ENCODE data around the gene CCDC150.
"Not testable (repeated sequence)": the region's sequence is repeated elsewhere in the genome, so short reads cannot be mapped to it uniquely, and the experiment has no call there.

Gene CCDC150

DNA sequence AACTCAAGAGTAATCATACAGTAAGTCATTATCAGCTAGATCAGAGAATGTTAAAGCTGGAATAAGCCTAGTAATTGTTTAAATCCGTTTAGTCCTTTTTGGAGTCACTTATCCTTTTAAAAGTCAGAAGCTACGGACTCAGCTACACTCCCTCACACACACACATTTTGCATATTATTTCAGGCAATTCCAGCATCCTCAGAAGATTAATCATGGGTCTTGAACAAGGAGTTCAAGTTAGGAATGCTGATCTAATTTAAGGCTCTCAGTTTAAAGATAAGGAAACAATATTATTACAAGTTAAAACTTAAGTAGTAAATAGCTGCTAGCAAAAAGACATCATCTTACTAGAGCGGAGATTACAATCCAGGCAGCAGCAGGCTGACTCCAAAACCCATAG lies 85.7 kb downstream of the CCDC150 start:
- TF ChIP-seq EZH2phosphoT487 (IDR thresholded peaks at IDR 0.05; ENCODE audit: borderline replicate concordance, low read length), result no peak
- TF ChIP-seq, protein P1, sequence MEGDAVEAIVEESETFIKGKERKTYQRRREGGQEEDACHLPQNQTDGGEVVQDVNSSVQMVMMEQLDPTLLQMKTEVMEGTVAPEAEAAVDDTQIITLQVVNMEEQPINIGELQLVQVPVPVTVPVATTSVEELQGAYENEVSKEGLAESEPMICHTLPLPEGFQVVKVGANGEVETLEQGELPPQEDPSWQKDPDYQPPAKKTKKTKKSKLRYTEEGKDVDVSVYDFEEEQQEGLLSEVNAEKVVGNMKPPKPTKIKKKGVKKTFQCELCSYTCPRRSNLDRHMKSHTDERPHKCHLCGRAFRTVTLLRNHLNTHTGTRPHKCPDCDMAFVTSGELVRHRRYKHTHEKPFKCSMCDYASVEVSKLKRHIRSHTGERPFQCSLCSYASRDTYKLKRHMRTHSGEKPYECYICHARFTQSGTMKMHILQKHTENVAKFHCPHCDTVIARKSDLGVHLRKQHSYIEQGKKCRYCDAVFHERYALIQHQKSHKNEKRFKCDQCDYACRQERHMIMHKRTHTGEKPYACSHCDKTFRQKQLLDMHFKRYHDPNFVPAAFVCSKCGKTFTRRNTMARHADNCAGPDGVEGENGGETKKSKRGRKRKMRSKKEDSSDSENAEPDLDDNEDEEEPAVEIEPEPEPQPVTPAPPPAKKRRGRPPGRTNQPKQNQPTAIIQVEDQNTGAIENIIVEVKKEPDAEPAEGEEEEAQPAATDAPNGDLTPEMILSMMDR (IDR thresholded peaks at IDR 0.05; ENCODE audit: low read depth, low read length, poor library complexity, severe bottlenecking), result no peak
- no peaks in the 10 kb centered on the region for H4K20me1 ChIP-seq (ENCODE audit: control insufficient read depth, insufficient read depth, low read depth, low read length)

DNA sequence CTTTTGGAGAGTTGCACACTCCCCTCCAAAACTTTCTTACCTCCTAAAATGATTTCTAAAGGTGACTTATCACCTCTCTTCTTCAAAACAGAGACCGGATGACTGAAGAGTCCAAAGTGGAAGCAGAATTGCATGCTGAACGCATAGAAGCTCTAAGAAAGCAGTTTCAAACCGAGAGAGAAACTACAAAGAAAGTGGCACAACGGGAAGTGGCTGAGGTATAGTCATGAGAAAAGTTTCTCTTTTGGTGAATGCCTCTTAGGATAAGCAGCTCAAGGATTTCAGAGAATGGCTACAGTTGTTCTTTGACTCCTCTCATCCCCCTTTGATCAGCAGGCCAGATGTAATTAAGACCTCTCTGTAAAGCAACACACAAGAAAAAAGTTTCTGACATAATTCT lies 86.4 kb downstream of the CCDC150 start:
- Histone ChIP-seq H3K36me3 (ENCODE audit: control insufficient read depth, low read length) (peaks cover 67% of the 10 kb centered on the region), H3K4me2 (ENCODE audit: low read length) (no peak overlapping the region), H3F3A (ENCODE audit: control insufficient read depth, insufficient read depth) (no peaks in the 10 kb centered on the region), H3K4me1 (ENCODE audit: control insufficient read depth, low read length) (no peaks in the 10 kb centered on the region), H3K27me3 (ENCODE audit: control insufficient read depth, low read length) (no peaks in the 10 kb centered on the region), H3K4me3 (ENCODE audit: low read length) (no peak overlapping the region), H3K9me3 (ENCODE audit: control insufficient read depth, insufficient read depth, low read length) (no peaks in the 10 kb centered on the region), H4K20me1 (ENCODE audit: control insufficient read depth, insufficient read depth, low read depth, low read length) (no peaks in the 10 kb centered on the region), H3K27ac (ENCODE audit: low read depth, low read length) (no peak overlapping the region), H3K9me2 (replicated peaks; ENCODE audit: control insufficient read depth, low read length) (no peaks in the 10 kb centered on the region), H3K79me2 (ENCODE audit: control insufficient read depth, low read length) (no peaks in the 10 kb centered on the region)
- no peak for TF ChIP-seq EZH2phosphoT487 (IDR thresholded peaks at IDR 0.05; ENCODE audit: borderline replicate concordance, low read length)
- TF ChIP-seq, protein P1 (IDR thresholded peaks at IDR 0.05; ENCODE audit: low read depth, low read length, poor library complexity, severe bottlenecking), result no peak

More for the DNA sequence above, 85.7 kb downstream of the CCDC150 start:
- Histone ChIP-seq H3K9me2 (replicated peaks; ENCODE audit: control insufficient read depth, low read length) (no peaks in the 10 kb centered on the region), H3K27me3 (ENCODE audit: control insufficient read depth, low read length) (no peaks in the 10 kb centered on the region), H3K4me1 (ENCODE audit: control insufficient read depth, low read length) (no peaks in the 10 kb centered on the region), H3K9me3 (ENCODE audit: control insufficient read depth, insufficient read depth, low read length) (no peaks in the 10 kb centered on the region), H3K36me3 (ENCODE audit: control insufficient read depth, low read length) (peaks cover 66% of the 10 kb centered on the region), H3K4me3 (ENCODE audit: low read length) (no peak overlapping the region), H3K79me2 (ENCODE audit: control insufficient read depth, low read length) (no peaks in the 10 kb centered on the region), H3K27ac (ENCODE audit: low read depth, low read length) (no peak overlapping the region), H3K4me2 (ENCODE audit: low read length) (no peak overlapping the region), H3F3A (ENCODE audit: control insufficient read depth, insufficient read depth) (no peaks in the 10 kb centered on the region)

DNA sequence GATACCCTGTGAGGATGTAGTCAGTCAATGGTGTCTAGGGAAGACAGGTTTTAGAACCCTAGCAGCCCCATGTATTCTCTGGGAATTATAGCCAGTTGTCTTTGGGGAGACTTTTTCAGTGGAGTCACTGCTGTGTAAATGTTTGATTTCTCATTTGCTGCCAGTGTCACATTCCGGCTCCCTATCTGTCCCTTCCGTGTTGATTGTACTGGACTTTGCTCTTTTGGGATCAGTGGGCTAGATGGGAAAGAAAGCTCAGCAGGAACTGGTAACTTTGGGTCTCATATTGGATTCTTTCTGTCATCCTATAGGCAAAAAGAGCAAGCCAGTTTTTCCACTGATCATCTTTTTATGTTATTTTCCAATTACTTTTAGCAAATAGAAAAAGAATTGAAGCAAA lies 89.9 kb downstream of the CCDC150 start:
- Histone ChIP-seq H3K9me2 (replicated peaks; ENCODE audit: control insufficient read depth, low read length) (no peaks in the 10 kb centered on the region), H3K9me3 (ENCODE audit: control insufficient read depth, insufficient read depth, low read length) (0 out of 2 replicates have a peak, but pooled peaks cover 2% of the 10 kb centered on the region), H3K4me1 (ENCODE audit: control insufficient read depth, low read length) (no peaks in the 10 kb centered on the region), H3F3A (ENCODE audit: control insufficient read depth, insufficient read depth) (no peaks in the 10 kb centered on the region), H4K20me1 (ENCODE audit: control insufficient read depth, insufficient read depth, low read depth, low read length) (no peaks in the 10 kb centered on the region), H3K27me3 (ENCODE audit: control insufficient read depth, low read length) (no peaks in the 10 kb centered on the region), H3K4me2 (ENCODE audit: low read length) (no peak overlapping the region), H3K4me3 (ENCODE audit: low read length) (no peak overlapping the region), H3K79me2 (ENCODE audit: control insufficient read depth, low read length) (no peaks in the 10 kb centered on the region), H3K27ac (ENCODE audit: low read depth, low read length) (no peak overlapping the region), H3K36me3 (ENCODE audit: control insufficient read depth, low read length) (peaks cover 76% of the 10 kb centered on the region)
- TF ChIP-seq, protein P1 (IDR thresholded peaks at IDR 0.05; ENCODE audit: low read depth, low read length, poor library complexity, severe bottlenecking), result no peak
- TF ChIP-seq EZH2phosphoT487 (IDR thresholded peaks at IDR 0.05; ENCODE audit: borderline replicate concordance, low read length), result no peak

DNA sequence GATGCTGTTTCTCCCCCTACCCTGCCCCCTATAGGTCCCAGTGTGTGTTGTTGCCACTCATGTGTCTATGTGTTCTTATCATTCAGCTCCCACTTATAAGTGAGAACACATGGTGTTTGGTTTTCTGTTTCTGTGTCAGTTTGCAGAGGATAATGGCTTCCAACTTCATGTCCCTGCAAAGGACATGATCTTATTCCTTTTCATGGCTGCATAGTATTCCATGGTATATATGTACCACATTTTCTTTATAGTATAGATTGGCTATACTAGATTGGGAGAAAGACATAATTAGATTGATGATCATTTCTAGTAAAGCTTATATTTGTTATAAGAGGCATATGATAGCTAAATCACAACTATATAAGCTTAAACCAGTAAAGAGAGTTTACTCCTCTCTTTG lies 97.1 kb downstream of the CCDC150 start:
- not testable (repeated sequence) for H3K79me2 ChIP-seq (ENCODE audit: control insufficient read depth, low read length); H3K9me3 ChIP-seq (ENCODE audit: control insufficient read depth, insufficient read depth, low read length); H3K4me1 ChIP-seq (ENCODE audit: control insufficient read depth, low read length); H4K20me1 ChIP-seq (ENCODE audit: control insufficient read depth, insufficient read depth, low read depth, low read length); H3K4me2 ChIP-seq (ENCODE audit: low read length); H3K9me2 ChIP-seq (replicated peaks; ENCODE audit: control insufficient read depth, low read length); H3K27me3 ChIP-seq (ENCODE audit: control insufficient read depth, low read length); H3F3A ChIP-seq (ENCODE audit: control insufficient read depth, insufficient read depth); H3K4me3 ChIP-seq (ENCODE audit: low read length); H3K27ac ChIP-seq (ENCODE audit: low read depth, low read length)
- H3K36me3 ChIP-seq (ENCODE audit: control insufficient read depth, low read length), result peaks cover 28% of the 10 kb centered on the region

All from DOHH2 (cell line).